NB4 (cell line): ENCODE measurements around the gene ATP6V0A4.

Experiments used
- CTCF ChIP-seq: IDR thresholded peaks from one replicate; pipeline ENCODE4 v1.5.1; 2012; ENCODE audit warnings: low read depth, low read length
- MAX ChIP-seq: IDR thresholded peaks from 2 replicates; pipeline ENCODE4 v1.6.1; 2011; ENCODE audit warnings: low read depth, low read length
- MYC ChIP-seq: IDR thresholded peaks from 2 replicates; pipeline ENCODE4 v1.6.1; 2011; ENCODE audit warnings: low read depth, low read length
- POLR2A ChIP-seq: IDR thresholded peaks from 2 replicates; pipeline ENCODE4 v1.6.1; 2011; ENCODE audit warnings: mild to moderate bottlenecking; ENCODE audit not compliant: insufficient read length; ENCODE audit errors: extremely low read depth

GRCh38 chr7:138735399-138735798, 62.6 kb downstream of the ATP6V0A4 start:
- TF ChIP-seq CTCF, result no peak
- no peak for TF ChIP-seq POLR2A
- no peak for TF ChIP-seq MAX
- no peak for TF ChIP-seq MYC
